Suppressor macrophage treated with lipopolysaccharide for 4 hours (primary cell): Measurements from ENCODE around the gene APOL1.

Source experiments
- DNase-seq: peaks from one replicate; pipeline ENCODE4 v3.0.0-alpha.2; 2020

The APOL1 gene

GRCh38 chr22:36294293-36294620 is 41.3 kb downstream of the APOL1 start:
- no peak for DNase-seq

- no peak for DNase-seq
Measured at GRCh38 chr22:36294801-36295200, 41.9 kb downstream of the APOL1 start.

- no peak for DNase-seq
Measured at GRCh38 chr22:36295247-36295646, 42.3 kb downstream of the APOL1 start.

GRCh38 chr22:36296690-36297089 is 43.8 kb downstream of the APOL1 start:
- no peak for DNase-seq

GRCh38 chr22:36297568-36297967 is 44.6 kb downstream of the APOL1 start:
- DNase-seq, result no peak

- no peak for DNase-seq
Measured at GRCh38 chr22:36298118-36298517, 45.2 kb downstream of the APOL1 start.

- no peak for DNase-seq
Measured at GRCh38 chr22:36298601-36299000, 45.7 kb downstream of the APOL1 start.

- DNase-seq, result no peak
Measured at GRCh38 chr22:36299295-36299694, 46.4 kb downstream of the APOL1 start.

GRCh38 chr22:36299911-36300310 is 47.0 kb downstream of the APOL1 start:
- no peak for DNase-seq

- DNase-seq, result no peak
Measured at GRCh38 chr22:36300396-36301212, 47.7 kb downstream of the APOL1 start.

GRCh38 chr22:36301384-36301828 is 48.5 kb downstream of the APOL1 start:
- DNase-seq, result peak; percentile 70

- DNase-seq, result no peak
Measured at GRCh38 chr22:36301851-36302250, 48.9 kb downstream of the APOL1 start.

- no peak for DNase-seq
Measured at GRCh38 chr22:36302439-36303114, 49.6 kb downstream of the APOL1 start.

GRCh38 chr22:36303115-36303467 is 50.2 kb downstream of the APOL1 start:
- no peak for DNase-seq

- no peak for DNase-seq
Measured at GRCh38 chr22:36303874-36304273, 50.9 kb downstream of the APOL1 start.

- no peak for DNase-seq
Measured at GRCh38 chr22:36304429-36304828, 51.5 kb downstream of the APOL1 start.

GRCh38 chr22:36305813-36306212 is 52.9 kb downstream of the APOL1 start:
- no peak for DNase-seq

- no peak for DNase-seq
Measured at GRCh38 chr22:36306227-36306626, 53.3 kb downstream of the APOL1 start.

GRCh38 chr22:36308880-36309279 is 55.9 kb downstream of the APOL1 start:
- no peak for DNase-seq

- DNase-seq, result no peak
Measured at GRCh38 chr22:36311386-36312085, 58.6 kb downstream of the APOL1 start.

GRCh38 chr22:36315325-36315724 is 62.4 kb downstream of the APOL1 start:
- DNase-seq, result no peak

- DNase-seq, result no peak
Measured at GRCh38 chr22:36316419-36316818, 63.5 kb downstream of the APOL1 start.
